ENCODE measurements around the gene CD34.
"Not testable (repeated sequence)": the region's sequence is repeated elsewhere in the genome, so short reads cannot be mapped to it uniquely, and the experiment has no call there.

The CD34 gene

GRCh38 chr1:207884266-207885029 lies 26.5 kb downstream of the CD34 start:
- H3K27ac Mint-ChIP-seq, result peak overlapping the region; percentile 98
- no peaks in the 10 kb centered on the region for H3K27me3 Mint-ChIP-seq (ENCODE audit: low read depth)
- no peaks in the 10 kb centered on the region for H3K9me3 Mint-ChIP-seq
- peaks cover 50% of the 10 kb centered on the region for H3K4me1 Mint-ChIP-seq (ENCODE audit: low read depth)
- no peak for DNase-seq (ENCODE audit: low spot score)
- H3K36me3 Mint-ChIP-seq (ENCODE audit: low read depth), result no peaks in the 10 kb centered on the region
- peak overlapping the region; percentile 86 for H3K4me3 Mint-ChIP-seq

- Mint-ChIP-seq H3K27ac (peak overlapping the region; percentile 98), H3K4me1 (ENCODE audit: low read depth) (peaks cover 57% of the 10 kb centered on the region), H3K4me3 (peak overlapping the region; percentile 86), H3K9me3 (no peaks in the 10 kb centered on the region), H3K36me3 (ENCODE audit: low read depth) (no peaks in the 10 kb centered on the region), H3K27me3 (ENCODE audit: low read depth) (no peaks in the 10 kb centered on the region)
- DNase-seq (ENCODE audit: low spot score), result no peak
Observed at GRCh38 chr1:207883660-207884250, 27.2 kb downstream of the CD34 start.

- peak overlapping the region; percentile 86 for H3K4me3 Mint-ChIP-seq
- DNase-seq (ENCODE audit: low spot score), result no peak
- no peaks in the 10 kb centered on the region for H3K36me3 Mint-ChIP-seq (ENCODE audit: low read depth)
- peak overlapping the region; percentile 98 for H3K27ac Mint-ChIP-seq
- H3K9me3 Mint-ChIP-seq, result no peaks in the 10 kb centered on the region
- H3K27me3 Mint-ChIP-seq (ENCODE audit: low read depth), result no peaks in the 10 kb centered on the region
- H3K4me1 Mint-ChIP-seq (ENCODE audit: low read depth), result peaks cover 60% of the 10 kb centered on the region
Observed at GRCh38 chr1:207883104-207883651, 27.7 kb downstream of the CD34 start.

- Mint-ChIP-seq H3K36me3 (ENCODE audit: low read depth) (no peaks in the 10 kb centered on the region), H3K27ac (peak overlapping the region; percentile 98), H3K27me3 (ENCODE audit: low read depth) (no peaks in the 10 kb centered on the region), H3K4me3 (peak overlapping the region; percentile 86), H3K4me1 (ENCODE audit: low read depth) (peaks cover 60% of the 10 kb centered on the region), H3K9me3 (no peaks in the 10 kb centered on the region)
- no peak for DNase-seq (ENCODE audit: low spot score)
Observed at GRCh38 chr1:207882692-207883091, 28.2 kb downstream of the CD34 start.

- no peak overlapping the region for H3K4me3 Mint-ChIP-seq
- H3K36me3 Mint-ChIP-seq (ENCODE audit: low read depth), result no peaks in the 10 kb centered on the region
- no peaks in the 10 kb centered on the region for H3K9me3 Mint-ChIP-seq
- H3K27me3 Mint-ChIP-seq (ENCODE audit: low read depth), result no peaks in the 10 kb centered on the region
- no peak overlapping the region for H3K27ac Mint-ChIP-seq
- DNase-seq (ENCODE audit: low spot score), result no peak
- H3K4me1 Mint-ChIP-seq (ENCODE audit: low read depth), result peaks cover 59% of the 10 kb centered on the region
Observed at GRCh38 chr1:207878939-207879338, 32.0 kb downstream of the CD34 start.

- not testable (repeated sequence) for H3K27me3 Mint-ChIP-seq (ENCODE audit: low read depth); H3K9me3 Mint-ChIP-seq; H3K27ac Mint-ChIP-seq; H3K36me3 Mint-ChIP-seq (ENCODE audit: low read depth); DNase-seq (ENCODE audit: low spot score); H3K4me3 Mint-ChIP-seq
- H3K4me1 Mint-ChIP-seq (ENCODE audit: low read depth), result peaks cover 61% of the 10 kb centered on the region
Observed at GRCh38 chr1:207877914-207878313, 33.0 kb downstream of the CD34 start.

GRCh38 chr1:207876131-207876530 lies 34.8 kb downstream of the CD34 start:
- Mint-ChIP-seq H3K27me3 (ENCODE audit: low read depth) (no peaks in the 10 kb centered on the region), H3K27ac (no peak overlapping the region), H3K4me1 (ENCODE audit: low read depth) (peaks cover 66% of the 10 kb centered on the region), H3K9me3 (no peaks in the 10 kb centered on the region), H3K4me3 (no peak overlapping the region), H3K36me3 (ENCODE audit: low read depth) (no peaks in the 10 kb centered on the region)
- DNase-seq (ENCODE audit: low spot score), result no peak

- Mint-ChIP-seq H3K27me3 (ENCODE audit: low read depth) (no peaks in the 10 kb centered on the region), H3K4me3 (no peak overlapping the region), H3K9me3 (no peaks in the 10 kb centered on the region), H3K4me1 (ENCODE audit: low read depth) (peaks cover 72% of the 10 kb centered on the region), H3K27ac (no peak overlapping the region), H3K36me3 (ENCODE audit: low read depth) (peaks cover under 1% of the 10 kb centered on the region)
- no peak for DNase-seq (ENCODE audit: low spot score)
Observed at GRCh38 chr1:207875532-207875931, 35.4 kb downstream of the CD34 start.

GRCh38 chr1:207873055-207873890 lies 37.7 kb downstream of the CD34 start:
- DNase-seq (ENCODE audit: low spot score), result peak; percentile 68
- H3K27ac Mint-ChIP-seq, result peak overlapping the region; percentile 91
- H3K4me1 Mint-ChIP-seq (ENCODE audit: low read depth), result peaks cover 69% of the 10 kb centered on the region
- no peaks in the 10 kb centered on the region for H3K27me3 Mint-ChIP-seq (ENCODE audit: low read depth)
- peak overlapping the region; percentile 79 for H3K4me3 Mint-ChIP-seq
- no peaks in the 10 kb centered on the region for H3K9me3 Mint-ChIP-seq
- peaks cover 6% of the 10 kb centered on the region for H3K36me3 Mint-ChIP-seq (ENCODE audit: low read depth)

GRCh38 chr1:207872621-207873020 lies 38.3 kb downstream of the CD34 start:
- H3K9me3 Mint-ChIP-seq, result no peaks in the 10 kb centered on the region
- peak overlapping the region; percentile 79 for H3K4me3 Mint-ChIP-seq
- DNase-seq (ENCODE audit: low spot score), result no peak
- no peaks in the 10 kb centered on the region for H3K27me3 Mint-ChIP-seq (ENCODE audit: low read depth)
- H3K4me1 Mint-ChIP-seq (ENCODE audit: low read depth), result peaks cover 71% of the 10 kb centered on the region
- H3K36me3 Mint-ChIP-seq (ENCODE audit: low read depth), result peaks cover 10% of the 10 kb centered on the region
- H3K27ac Mint-ChIP-seq, result peak overlapping the region; percentile 91

GRCh38 chr1:207871117-207871649 lies 39.7 kb downstream of the CD34 start:
- Mint-ChIP-seq H3K27me3 (ENCODE audit: low read depth) (no peaks in the 10 kb centered on the region), H3K27ac (peak overlapping the region; percentile 58), H3K4me3 (peak overlapping the region; percentile 7), H3K4me1 (ENCODE audit: low read depth) (peaks cover 78% of the 10 kb centered on the region), H3K36me3 (ENCODE audit: low read depth) (peaks cover 25% of the 10 kb centered on the region), H3K9me3 (no peaks in the 10 kb centered on the region)
- DNase-seq (ENCODE audit: low spot score), result no peak

- Mint-ChIP-seq H3K27me3 (ENCODE audit: low read depth) (no peaks in the 10 kb centered on the region), H3K27ac (peak overlapping the region; percentile 83), H3K9me3 (no peaks in the 10 kb centered on the region), H3K4me3 (peak overlapping the region; percentile 88), H3K36me3 (ENCODE audit: low read depth) (peaks cover 30% of the 10 kb centered on the region), H3K4me1 (ENCODE audit: low read depth) (peaks cover 76% of the 10 kb centered on the region)
- DNase-seq (ENCODE audit: low spot score), result no peak
Observed at GRCh38 chr1:207870306-207871031, 40.5 kb downstream of the CD34 start.

GRCh38 chr1:207869859-207870258 lies 41.1 kb downstream of the CD34 start:
- Mint-ChIP-seq H3K27ac (peak overlapping the region; percentile 83), H3K36me3 (ENCODE audit: low read depth) (peaks cover 36% of the 10 kb centered on the region), H3K4me1 (ENCODE audit: low read depth) (peaks cover 76% of the 10 kb centered on the region), H3K4me3 (peak overlapping the region; percentile 88), H3K9me3 (no peaks in the 10 kb centered on the region), H3K27me3 (ENCODE audit: low read depth) (no peaks in the 10 kb centered on the region)
- no peak for DNase-seq (ENCODE audit: low spot score)

Measured in T-helper 2 cell treated with Interferon-gamma antibody and Interleukin-4, amounts not matched to agents 5 μg/mL and 100 μg/mL, for 36 hours (primary cell).